Measurements from ENCODE around the gene MMP24OS.
A peak's percentile ranks its signal among the peaks of the same experiment; 100 is the strongest.

MMP24OS gene

DNA sequence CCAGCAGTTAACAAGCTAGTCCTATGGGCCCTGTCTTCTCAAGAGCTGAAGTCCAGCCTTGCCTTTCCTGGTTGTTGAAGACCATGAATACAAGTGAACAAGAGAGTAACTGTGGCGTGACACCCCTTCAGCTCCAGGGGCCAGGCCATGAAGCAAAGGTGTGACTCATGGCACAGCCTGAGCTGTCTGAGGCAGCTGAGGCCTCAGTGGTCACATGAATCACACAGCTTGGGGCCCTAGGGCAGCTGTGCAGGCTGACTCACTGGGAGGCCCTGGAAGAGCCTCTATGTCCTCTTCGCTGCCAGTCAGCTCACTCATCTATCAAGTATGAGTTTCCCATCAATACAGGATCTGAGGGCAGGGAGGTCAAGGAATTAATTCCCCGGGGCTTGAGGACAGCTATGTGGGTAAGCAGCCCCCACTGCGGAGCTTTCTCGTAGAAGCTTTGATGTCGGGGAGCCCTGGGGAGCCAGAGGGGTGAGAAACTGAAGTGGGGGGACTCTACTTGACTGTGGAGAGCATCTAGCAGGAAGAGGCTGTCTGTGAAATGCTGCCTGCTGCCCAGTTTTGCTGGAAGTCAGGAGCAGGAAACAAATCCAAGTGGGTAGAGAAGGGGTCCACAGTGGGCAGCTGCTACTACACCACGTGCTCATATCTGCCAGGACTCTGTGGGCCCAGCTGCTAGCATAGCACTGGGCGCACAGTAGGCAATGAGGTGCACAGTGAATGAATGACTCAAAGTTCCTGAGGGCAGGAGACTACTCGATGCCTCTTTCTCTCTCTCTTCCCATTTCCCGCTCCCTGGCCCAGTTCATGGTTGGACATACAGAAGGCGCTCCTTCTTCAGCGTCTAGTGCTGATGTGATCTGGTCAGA lies 28.0 kb upstream of the MMP24OS start:
- peak; percentile 88 for DNase-seq

- no peak for DNase-seq
Observed at GRCh38 chr20:35304956-35305355, 27.0 kb upstream of the MMP24OS start.

GRCh38 chr20:35303735-35304491 lies 26.0 kb upstream of the MMP24OS start:
- DNase-seq: peak; percentile 92

GRCh38 chr20:35303382-35303734 lies 25.4 kb upstream of the MMP24OS start:
- no peak for DNase-seq

DNA sequence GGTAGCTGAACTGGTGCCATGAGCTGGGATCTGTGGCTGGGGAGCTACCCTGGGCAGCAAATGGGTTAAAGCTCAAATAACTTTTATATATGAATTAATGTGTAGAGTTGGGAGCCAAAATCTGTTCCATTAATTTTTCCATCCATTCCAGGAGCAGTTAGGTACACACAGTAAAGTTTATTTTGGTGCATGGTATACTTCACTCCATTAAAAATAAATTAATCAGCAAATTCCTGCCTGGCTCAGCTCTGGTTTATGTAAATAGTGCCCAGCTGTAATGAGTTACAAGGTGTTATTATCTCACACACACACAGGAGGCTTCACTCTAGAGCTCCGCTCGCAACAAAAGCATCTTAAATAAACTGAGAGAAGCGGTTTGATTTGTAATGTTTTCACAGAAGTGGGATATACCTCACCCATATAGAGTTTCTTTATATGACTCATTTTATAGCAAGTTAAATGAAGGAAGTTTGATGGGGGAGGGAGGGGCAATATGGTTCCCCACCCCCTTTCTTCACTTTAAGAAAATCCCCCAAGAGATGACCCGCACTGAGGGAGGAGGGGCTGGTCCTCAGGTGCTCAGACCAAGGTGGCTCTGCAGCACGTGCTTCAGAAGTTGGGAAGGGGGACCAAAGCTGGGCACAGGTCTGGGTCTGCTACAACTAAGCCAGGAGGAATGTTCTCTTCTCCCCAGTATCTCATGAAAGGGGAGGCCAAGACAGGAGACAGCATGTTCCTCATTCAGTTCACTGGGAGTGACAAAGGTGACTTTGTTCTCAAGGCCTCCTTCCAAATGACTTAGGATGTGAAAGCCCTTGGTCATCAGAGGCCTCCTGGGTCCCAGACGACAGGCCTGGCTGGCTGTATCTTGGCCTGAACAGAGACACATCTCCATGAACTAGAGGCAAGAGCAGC lies 24.8 kb upstream of the MMP24OS start:
- DNase-seq: no peak

- DNase-seq: no peak
Observed at GRCh38 chr20:35301426-35301825, 23.5 kb upstream of the MMP24OS start.

GRCh38 chr20:35300469-35301262 lies 22.7 kb upstream of the MMP24OS start:
- no peak for DNase-seq

GRCh38 chr20:35299780-35300179 lies 21.9 kb upstream of the MMP24OS start:
- DNase-seq: no peak

GRCh38 chr20:35298264-35298663 lies 20.3 kb upstream of the MMP24OS start:
- DNase-seq: no peak

GRCh38 chr20:35297740-35298139 lies 19.8 kb upstream of the MMP24OS start:
- no peak for DNase-seq

DNA sequence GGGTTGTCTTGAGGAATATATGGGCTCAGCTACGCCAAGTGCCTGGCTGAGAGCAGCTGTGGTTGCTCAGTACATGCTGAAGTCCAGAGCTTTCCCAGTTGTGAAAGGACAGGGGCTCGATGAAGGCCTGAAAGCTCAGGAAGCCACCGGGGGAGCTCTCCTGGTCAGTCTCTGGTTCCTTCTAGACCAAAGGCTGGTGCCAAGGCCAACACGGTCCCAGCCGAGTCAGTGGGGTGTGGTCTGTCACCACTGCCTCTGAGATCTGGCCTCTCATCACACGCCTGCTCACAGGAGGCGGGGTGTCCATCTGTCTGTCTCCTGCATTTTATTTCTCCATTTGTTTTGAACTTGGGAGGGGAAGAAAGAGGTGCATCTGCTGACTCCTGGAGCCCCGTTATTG lies 19.2 kb upstream of the MMP24OS start:
- no peak for DNase-seq

DNA sequence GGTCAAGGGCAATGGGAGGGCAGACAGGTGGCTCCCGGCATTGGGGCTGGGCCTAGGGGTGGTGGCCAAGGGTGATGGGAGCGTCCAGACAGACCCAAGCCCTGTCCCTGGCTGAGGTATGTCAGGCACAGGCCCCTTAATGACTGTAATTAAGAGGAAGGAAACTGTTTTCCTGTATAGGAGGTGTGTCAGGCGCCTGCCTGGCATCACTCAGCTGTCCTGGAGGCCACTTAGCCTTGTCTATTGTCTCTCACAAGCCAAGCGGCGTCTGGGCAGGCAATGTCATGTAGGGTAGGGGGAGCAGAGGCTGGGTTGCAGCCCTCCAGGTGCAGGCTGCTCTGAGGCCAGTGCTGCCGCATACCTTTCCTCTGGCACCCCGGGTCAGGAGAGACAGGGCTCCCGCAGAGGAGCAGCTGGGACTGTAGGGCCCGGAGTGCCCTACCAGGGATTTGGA lies 18.2 kb upstream of the MMP24OS start:
- DNase-seq: no peak

DNA sequence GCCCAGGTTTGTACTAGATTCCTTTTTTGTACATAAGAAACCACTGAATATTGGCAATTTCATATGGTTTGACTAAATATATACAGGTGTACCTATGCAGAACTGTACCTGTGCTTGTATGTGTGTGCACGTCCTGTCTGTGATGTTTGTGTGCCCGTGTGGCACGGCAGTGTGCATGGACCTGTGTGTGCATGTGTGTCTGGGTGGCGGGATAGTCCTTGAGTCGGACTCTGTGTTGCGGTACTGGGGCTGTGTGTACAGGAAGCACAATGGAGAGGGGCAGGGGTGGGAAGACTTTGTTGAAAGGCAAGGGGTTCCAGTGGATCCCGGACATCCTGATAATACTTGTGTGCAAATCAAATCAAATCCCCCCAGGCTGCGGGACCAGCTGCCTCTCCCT lies 17.8 kb upstream of the MMP24OS start:
- no peak for DNase-seq

GRCh38 chr20:35295058-35295457 lies 17.1 kb upstream of the MMP24OS start:
- no peak for DNase-seq

DNA sequence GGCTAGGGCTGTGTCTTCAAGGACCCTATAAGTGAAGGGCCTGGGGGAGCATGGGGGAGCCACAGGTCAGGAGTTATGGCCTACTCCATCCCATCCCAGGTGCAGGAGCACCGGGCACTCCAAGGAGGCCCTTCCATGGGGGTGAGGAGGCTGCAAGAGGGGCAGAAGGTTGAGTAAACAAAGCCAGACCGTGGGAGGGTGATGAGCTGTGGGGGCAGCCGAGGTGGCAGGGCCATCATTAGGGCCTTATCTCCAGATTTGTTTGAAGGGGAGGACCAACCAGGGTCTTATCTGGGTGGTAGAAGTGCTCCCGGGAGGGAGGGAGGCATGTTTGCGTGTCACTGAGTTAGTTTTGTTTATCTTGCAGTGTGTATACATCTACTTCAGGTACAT lies 16.4 kb upstream of the MMP24OS start:
- DNase-seq: no peak

GRCh38 chr20:35293303-35294292 lies 15.7 kb upstream of the MMP24OS start:
- no peak for DNase-seq

GRCh38 chr20:35292504-35293285 lies 14.8 kb upstream of the MMP24OS start:
- no peak for DNase-seq

- no peak for DNase-seq
Observed at GRCh38 chr20:35291654-35292503, 14.0 kb upstream of the MMP24OS start, which contains the start of gene FAM83C. TSS of gene FAM83C (minus strand) at chr20:35292425. CDS start at chr20:35292304, 121 bp downstream.

DNA sequence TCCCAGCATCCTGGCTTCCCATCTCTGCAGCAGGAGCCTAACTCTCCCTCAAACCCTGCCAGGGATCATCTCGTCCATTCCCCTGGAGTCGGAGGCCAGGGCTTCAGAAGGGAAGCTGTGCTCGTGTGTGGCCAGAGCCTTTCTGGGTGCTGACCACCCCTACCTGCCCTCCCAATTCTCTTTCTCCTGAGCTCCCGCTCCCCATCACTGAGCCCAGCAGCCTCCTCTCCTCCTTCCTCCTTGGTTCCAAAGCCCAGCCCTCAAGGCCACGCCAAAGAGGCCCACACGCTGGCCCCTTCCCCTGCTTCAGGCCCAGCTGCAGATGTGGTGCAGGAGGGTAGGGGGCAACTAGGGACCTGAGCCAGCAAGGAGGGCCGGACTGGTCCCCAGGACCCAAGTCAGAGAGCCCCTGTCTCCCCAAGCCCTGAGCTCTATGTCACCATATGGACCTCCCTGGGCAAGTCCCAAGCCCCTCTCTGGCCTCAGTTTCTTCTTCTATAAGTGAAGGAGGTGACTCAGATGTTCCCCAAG lies 13.0 kb upstream of the MMP24OS start:
- no peak for DNase-seq
